Suppressor macrophage (primary cell): ENCODE measurements around the gene RILPL2.
"Not testable (repeated sequence)": the region's sequence is repeated elsewhere in the genome, so short reads cannot be mapped to it uniquely, and the experiment has no call there.

ENCODE experiments used
- DNase-seq, 4 experiments: peaks; one replicate each; pipeline ENCODE4 v3.0.0-alpha.2; 2020 to 2022
- total RNA-seq, 17 experiments: gene quantifications; one replicate each; lab custom pipeline; 2026; ENCODE audit warnings: mixed read lengths in 6 of 17, inconsistent platforms in 3 of 17; lab: John Stamatoyannopoulos, UW

Gene RILPL2
- total RNA-seq: 39.2 to 116 (median 59.7) reads per million in 17 experiments

GRCh38 chr12:123436017-123436964, at the start of gene RILPL2:
Gene RILPL2 (minus strand): TSS chr12:123436684. CDS start chr12:123436420, 264 bp downstream.
- DNase-seq: peak; percentile 98 to 99 (median 98)

- no peak for DNase-seq
Observed at GRCh38 chr12:123485756-123486155, 49.3 kb upstream of the RILPL2 start.

- no peak for DNase-seq
Observed at GRCh38 chr12:123483602-123484248, 47.2 kb upstream of the RILPL2 start.

GRCh38 chr12:123482876-123483275, 46.4 kb upstream of the RILPL2 start:
- DNase-seq: peak; percentile 18 to 60 (median 44)

GRCh38 chr12:123481251-123481650, 44.8 kb upstream of the RILPL2 start:
- DNase-seq: not testable (repeated sequence)

- no peak for DNase-seq
Observed at GRCh38 chr12:123479442-123480180, 43.1 kb upstream of the RILPL2 start.

- DNase-seq: no peak
Observed at GRCh38 chr12:123478762-123479161, 42.3 kb upstream of the RILPL2 start.

GRCh38 chr12:123478069-123478468, 41.6 kb upstream of the RILPL2 start:
- no peak for DNase-seq

GRCh38 chr12:123475246-123475703, 38.8 kb upstream of the RILPL2 start:
- DNase-seq: no peak

- no peak for DNase-seq
Observed at GRCh38 chr12:123474485-123475245, 38.2 kb upstream of the RILPL2 start.

- no peak for DNase-seq
Observed at GRCh38 chr12:123472438-123472849, 36.0 kb upstream of the RILPL2 start.

GRCh38 chr12:123471374-123472068, 35.0 kb upstream of the RILPL2 start:
- no peak for DNase-seq

GRCh38 chr12:123469978-123470377, 33.5 kb upstream of the RILPL2 start:
- DNase-seq: no peak

GRCh38 chr12:123468786-123469185, 32.3 kb upstream of the RILPL2 start:
- DNase-seq: peak in 1 of 4 experiments; percentile 28

- no peak for DNase-seq
Observed at GRCh38 chr12:123465084-123465483, 28.6 kb upstream of the RILPL2 start.

GRCh38 chr12:123463174-123463573, 26.7 kb upstream of the RILPL2 start:
- DNase-seq: not testable (repeated sequence)

GRCh38 chr12:123457980-123458779, 21.7 kb upstream of the RILPL2 start, which contains the start of gene SNRNP35:
Gene SNRNP35 (plus strand): TSS chr12:123458139. CDS start chr12:123465541, 7,402 bp downstream.
- DNase-seq: peak; percentile 86 to 94 (median 91)

- DNase-seq: no peak
Observed at GRCh38 chr12:123453165-123453564, 16.7 kb upstream of the RILPL2 start.

- not testable (repeated sequence) for DNase-seq
Observed at GRCh38 chr12:123452276-123452550, 15.7 kb upstream of the RILPL2 start.

GRCh38 chr12:123450636-123451035, 14.2 kb upstream of the RILPL2 start:
- no peak for DNase-seq
